Activated CD4-positive, alpha-beta T cell treated with anti-CD3 and anti-CD28 coated beads, Interleukin-2, amount 50 U/mL, for 24 hours (primary cell): ENCODE data around the gene APLP1.
"Not testable (repeated sequence)": the region's sequence is repeated elsewhere in the genome, so short reads cannot be mapped to it uniquely, and the experiment has no call there.

Experiments
- DNase-seq, 2 donors: peaks; one replicate each; pipeline ENCODE4 v3.0.0-alpha.2; 2020; ENCODE audit warnings: low read depth in 1 of 2, low spot score in 1 of 2

Gene APLP1

GRCh38 chr19:35852029-35852780 lies 16.2 kb upstream of the APLP1 start, which contains the start of gene NPHS1:
NPHS1 (minus strand) TSS chr19:35852504; CDS start chr19:35851837, 667 bp downstream.
- DNase-seq, result no peak

- no peak for DNase-seq
Measured at GRCh38 chr19:35853038-35853756, 15.2 kb upstream of the APLP1 start.

- no peak for DNase-seq
Measured at GRCh38 chr19:35856546-35857149, 11.7 kb upstream of the APLP1 start, which contains the start of gene KIRREL2. KIRREL2 (plus strand) TSS chr19:35856911; CDS start chr19:35857120, 209 bp downstream.

- DNase-seq, result no peak
Measured at GRCh38 chr19:35858311-35858710, 10.1 kb upstream of the APLP1 start.

- no peak for DNase-seq
Measured at GRCh38 chr19:35859414-35859813, 9.0 kb upstream of the APLP1 start.

- DNase-seq, result no peak
Measured at GRCh38 chr19:35860436-35860817, 7.9 kb upstream of the APLP1 start.

- DNase-seq, result no peak
Measured at GRCh38 chr19:35860818-35861639, 7.3 kb upstream of the APLP1 start.

- DNase-seq, result no peak
Measured at GRCh38 chr19:35861640-35862160, 6.7 kb upstream of the APLP1 start.

GRCh38 chr19:35862528-35862927 lies 5.8 kb upstream of the APLP1 start:
- DNase-seq, result no peak

GRCh38 chr19:35863018-35863417 lies 5.4 kb upstream of the APLP1 start:
- DNase-seq, result no peak

GRCh38 chr19:35868823-35869326 lies 501 bp downstream of the APLP1 start:
- no peak for DNase-seq

- DNase-seq, result peak; percentile 51 to 67
Measured at GRCh38 chr19:35869327-35870123, 1.2 kb downstream of the APLP1 start.

- DNase-seq, result not testable (repeated sequence)
Measured at GRCh38 chr19:35870124-35870736, 1.9 kb downstream of the APLP1 start.

- no peak for DNase-seq
Measured at GRCh38 chr19:35870798-35871197, 2.4 kb downstream of the APLP1 start.

GRCh38 chr19:35871611-35872010 lies 3.2 kb downstream of the APLP1 start:
- no peak for DNase-seq

GRCh38 chr19:35872180-35872579 lies 3.8 kb downstream of the APLP1 start:
- DNase-seq, result no peak

- DNase-seq, result no peak
Measured at GRCh38 chr19:35874392-35874930, 6.1 kb downstream of the APLP1 start.

- no peak for DNase-seq
Measured at GRCh38 chr19:35879068-35879467, 10.7 kb downstream of the APLP1 start.

- peak; percentile 56 to 60 for DNase-seq
Measured at GRCh38 chr19:35879770-35880317, 11.5 kb downstream of the APLP1 start.
